Measurements from ENCODE around the gene HOXA1. TPM values are rescaled to one million over a fixed set of nuclear protein-coding genes. Genes with fewer than 3 reads are reported as not detected.

Gene HOXA1
- total RNA-seq, 2 donors from 2014 or later = 1.7 to 2.0 TPM

DNA sequence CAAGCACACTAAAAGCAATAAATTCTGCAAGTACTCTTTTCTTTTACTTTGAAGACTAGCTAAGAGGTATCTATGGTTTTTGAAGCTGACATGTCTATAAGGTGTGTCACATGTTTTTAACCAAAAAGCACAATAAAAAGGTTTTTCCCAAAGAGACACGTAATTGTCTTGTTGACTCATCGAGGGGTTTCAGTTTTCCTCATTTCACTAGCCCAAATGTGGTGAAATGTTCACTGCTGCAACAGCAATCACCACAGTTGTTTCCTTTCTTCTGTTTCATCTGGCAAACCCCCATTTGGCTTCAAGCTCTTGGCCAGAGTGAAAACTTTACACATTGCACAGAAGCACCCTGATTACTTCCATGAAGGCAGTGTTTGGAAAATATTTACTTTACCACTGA lies 38.6 kb upstream of the HOXA1 start:
- intact Hi-C loops (cut with DNase I) = no loop called here
- no peak overlapping the region for H3K4me3 ChIP-seq
- no peaks in the 10 kb centered on the region for H3K9me3 ChIP-seq
- H3K36me3 ChIP-seq = no peaks in the 10 kb centered on the region
- peak; percentile 53 for DNase-seq
- peaks cover 9% of the 10 kb centered on the region for H3K4me1 ChIP-seq
- peak overlapping the region; percentile 19 for H3K27ac ChIP-seq
- TF ChIP-seq CTCF (IDR thresholded peaks at IDR 0.05) = no peak
- peak overlapping the region in 1 of 2 donors; percentile 64 for H3K9ac ChIP-seq (ENCODE audit: low read depth in 2 of 2, low read length in 2 of 2)
- no peaks in the 10 kb centered on the region for H3K27me3 ChIP-seq

- H3K27me3 ChIP-seq = no peaks in the 10 kb centered on the region
- DNase-seq = peak; percentile 69
- peak overlapping the region in 1 of 2 donors; percentile 64 for H3K9ac ChIP-seq (ENCODE audit: low read depth in 2 of 2, low read length in 2 of 2)
Observed at GRCh38 chr7:27133409-27134231, 37.8 kb upstream of the HOXA1 start.

DNA sequence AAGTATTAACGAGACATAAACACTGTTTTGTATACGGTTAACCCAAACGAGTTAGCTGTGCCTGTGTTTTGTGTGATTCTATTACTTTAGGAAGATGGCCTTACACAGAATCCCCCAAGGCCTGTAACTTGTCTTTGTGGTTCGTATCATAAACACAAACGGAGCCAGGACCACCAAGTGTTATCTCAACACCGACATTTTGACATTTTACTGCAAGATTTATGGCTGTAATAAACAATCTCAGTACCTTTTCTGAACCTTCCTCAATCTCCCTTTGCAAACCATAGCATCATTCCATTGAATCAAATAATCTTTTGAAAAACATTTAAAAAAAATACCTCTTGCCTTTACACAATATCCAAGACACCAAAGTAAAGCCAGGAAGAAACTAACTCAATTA lies 37.2 kb upstream of the HOXA1 start:
- Histone ChIP-seq H3K27ac (no peak overlapping the region), H3K27me3 (no peaks in the 10 kb centered on the region), H3K9ac (ENCODE audit: low read depth in 2 of 2, low read length in 2 of 2) (peak overlapping the region in 1 of 2 donors; percentile 64), H3K9me3 (no peaks in the 10 kb centered on the region), H3K36me3 (no peaks in the 10 kb centered on the region), H3K4me3 (no peak overlapping the region), H3K4me1 (peaks cover 9% of the 10 kb centered on the region)
- no peak for TF ChIP-seq CTCF (IDR thresholded peaks at IDR 0.05)
- intact Hi-C loops (cut with DNase I) = no loop called here
- peak; percentile 14 for DNase-seq

More at GRCh38 chr7:27133409-27134231, 37.8 kb upstream of the HOXA1 start:
- Histone ChIP-seq H3K36me3 (no peaks in the 10 kb centered on the region), H3K4me1 (peaks cover 9% of the 10 kb centered on the region), H3K9me3 (no peaks in the 10 kb centered on the region), H3K4me3 (no peak overlapping the region), H3K27ac (peak overlapping the region; percentile 19)
- no peak for TF ChIP-seq CTCF (IDR thresholded peaks at IDR 0.05)
- intact Hi-C loops (cut with DNase I) = no loop called here

DNA sequence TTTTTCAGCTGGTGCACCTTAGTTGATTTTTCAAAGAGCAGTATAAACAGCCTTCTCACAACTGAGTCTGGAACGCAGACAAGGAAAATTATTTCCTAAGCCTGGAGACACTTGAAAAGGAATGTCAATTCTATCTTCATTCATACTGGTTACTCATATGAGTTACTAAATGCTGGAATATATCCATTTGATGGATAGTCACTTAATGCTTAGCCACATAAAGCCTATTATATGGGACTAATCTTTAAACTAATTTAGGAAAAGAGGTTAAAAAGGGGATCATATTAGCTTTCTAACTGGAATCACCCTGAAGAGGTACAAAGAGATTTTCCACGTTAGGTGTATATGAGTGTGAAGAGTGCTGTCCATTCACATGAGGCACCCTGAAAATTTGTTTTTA lies 36.4 kb upstream of the HOXA1 start:
- no peak overlapping the region for H3K4me3 ChIP-seq
- DNase-seq = no peak
- H3K4me1 ChIP-seq = peaks cover 9% of the 10 kb centered on the region
- H3K9me3 ChIP-seq = no peaks in the 10 kb centered on the region
- TF ChIP-seq CTCF (IDR thresholded peaks at IDR 0.05) = no peak
- H3K36me3 ChIP-seq = no peaks in the 10 kb centered on the region
- H3K27me3 ChIP-seq = no peaks in the 10 kb centered on the region
- H3K9ac ChIP-seq (ENCODE audit: low read depth in 2 of 2, low read length in 2 of 2) = peak overlapping the region in 1 of 2 donors; percentile 3
- intact Hi-C loops (cut with DNase I) = no loop called here
- H3K27ac ChIP-seq = no peak overlapping the region

GRCh38 chr7:27131390-27131819 lies 35.6 kb upstream of the HOXA1 start:
- DNase-seq = no peak
- no peak for TF ChIP-seq CTCF (IDR thresholded peaks at IDR 0.05)
- Histone ChIP-seq H3K4me1 (peaks cover 5% of the 10 kb centered on the region), H3K27me3 (no peaks in the 10 kb centered on the region), H3K4me3 (peak overlapping the region; percentile 60), H3K9ac (ENCODE audit: low read depth in 2 of 2, low read length in 2 of 2) (peak overlapping the region; percentile 84 to 93), H3K27ac (peak overlapping the region; percentile 81), H3K9me3 (no peaks in the 10 kb centered on the region), H3K36me3 (no peaks in the 10 kb centered on the region)
- intact Hi-C loops (cut with DNase I) = no loop called here
